Ectodermal cell (in vitro differentiated cells): Measurements from ENCODE around the gene RAD9A.

Source experiments
- H3K27ac ChIP-seq: 2 replicates; pipeline ENCODE4 v1.7.0; 2013; ENCODE audit warnings: mild to moderate bottlenecking, low read depth, low read length; ENCODE audit not compliant: insufficient read depth, poor library complexity, severe bottlenecking
- H3K27me3 ChIP-seq: 2 replicates; pipeline ENCODE4 v1.7.0; 2013; ENCODE audit warnings: mild to moderate bottlenecking, low read length; ENCODE audit not compliant: insufficient read depth, control insufficient read depth, poor library complexity, severe bottlenecking
- H3K36me3 ChIP-seq: one replicate; pipeline ENCODE4 v1.7.0; 2013; ENCODE audit warnings: low read length; ENCODE audit not compliant: control insufficient read depth, insufficient read depth
- H3K4me1 ChIP-seq: one replicate; pipeline ENCODE4 v1.7.0; 2013; ENCODE audit warnings: low read length; ENCODE audit not compliant: control insufficient read depth, insufficient read depth
- H3K4me3 ChIP-seq: 2 replicates; pipeline ENCODE4 v1.7.0; 2013; ENCODE audit warnings: low read depth, low read length, control low read depth; ENCODE audit not compliant: insufficient read depth
- H3K9me3 ChIP-seq: 2 replicates; pipeline ENCODE4 v1.7.0; 2013; ENCODE audit warnings: mild to moderate bottlenecking, low read length, moderate library complexity; ENCODE audit not compliant: control insufficient read depth
- WGBS, 2 experiments: methylation state at CpG; one replicate each; pipeline ENCODE4 v1.1.7; 2013; ENCODE audit warnings: missing lambda C conversion rate in 2 of 2; 5-methylcytosine and 5-hydroxymethylcytosine counted together

The RAD9A gene

GRCh38 chr11:67387069-67387468 is 4.7 kb upstream of the RAD9A start:
- H3K27ac ChIP-seq, result no peak overlapping the region

GRCh38 chr11:67387518-67387917 is 4.3 kb upstream of the RAD9A start:
- 65 to 69% methylated on average over 5 to 6 of the region's 6 CpGs for WGBS, 2 experiments
- H3K4me3 ChIP-seq, result no peak overlapping the region
- H3K9me3 ChIP-seq, result no peaks in the 10 kb centered on the region
- H3K27ac ChIP-seq, result no peak overlapping the region
- peaks cover 1% of the 10 kb centered on the region for H3K4me1 ChIP-seq
- peaks cover 21% of the 10 kb centered on the region for H3K27me3 ChIP-seq
- no peaks in the 10 kb centered on the region for H3K36me3 ChIP-seq

More at GRCh38 chr11:67387069-67387468, 4.7 kb upstream of the RAD9A start:
- Histone ChIP-seq H3K27me3 (peaks cover 21% of the 10 kb centered on the region), H3K36me3 (no peaks in the 10 kb centered on the region), H3K4me1 (no peaks in the 10 kb centered on the region), H3K9me3 (no peaks in the 10 kb centered on the region), H3K4me3 (no peak overlapping the region)
- WGBS, 2 experiments, result 47 to 57% methylated on average over 9 of the region's 9 CpGs

- no peaks in the 10 kb centered on the region for H3K9me3 ChIP-seq
- WGBS, 2 experiments, result 67 to 74% methylated on average over 6 of the region's 6 CpGs
- H3K27ac ChIP-seq, result no peak overlapping the region
These were observed 2.3 kb upstream of the RAD9A start for GRCh38 chr11:67389477-67389876.

GRCh38 chr11:67390947-67391303 is 861 bp upstream of the RAD9A start:
- Histone ChIP-seq H3K27me3 (peaks cover 9% of the 10 kb centered on the region), H3K27ac (no peak overlapping the region), H3K4me3 (peak overlapping the region; percentile 91), H3K9me3 (no peaks in the 10 kb centered on the region), H3K4me1 (peaks cover 3% of the 10 kb centered on the region), H3K36me3 (no peaks in the 10 kb centered on the region)
- 30% methylated on average over 15 of the region's 15 CpGs for WGBS, 2 experiments

More at GRCh38 chr11:67389477-67389876, 2.3 kb upstream of the RAD9A start:
- Histone ChIP-seq H3K36me3 (no peaks in the 10 kb centered on the region), H3K27me3 (peaks cover 19% of the 10 kb centered on the region), H3K4me3 (no peak overlapping the region), H3K4me1 (peaks cover 3% of the 10 kb centered on the region)

- Histone ChIP-seq H3K4me3 (peak overlapping the region; percentile 91), H3K27ac (no peak overlapping the region), H3K4me1 (peaks cover 3% of the 10 kb centered on the region), H3K36me3 (no peaks in the 10 kb centered on the region), H3K9me3 (no peaks in the 10 kb centered on the region), H3K27me3 (peaks cover 4% of the 10 kb centered on the region)
- 12 to 16% methylated on average over 31 of the region's 31 CpGs for WGBS, 2 experiments
These were observed 463 bp downstream of the RAD9A start for GRCh38 chr11:67392183-67392715.

- Histone ChIP-seq H3K27me3 (no peaks in the 10 kb centered on the region), H3K9me3 (no peaks in the 10 kb centered on the region), H3K4me3 (no peak overlapping the region), H3K27ac (no peak overlapping the region), H3K4me1 (peaks cover 3% of the 10 kb centered on the region), H3K36me3 (peaks cover 12% of the 10 kb centered on the region)
- WGBS, 2 experiments, result 96% methylated on average over 18 of the region's 18 CpGs
These were observed 1.7 kb downstream of the RAD9A start for GRCh38 chr11:67393437-67393836.

- Histone ChIP-seq H3K9me3 (no peaks in the 10 kb centered on the region), H3K27me3 (no peaks in the 10 kb centered on the region), H3K4me3 (no peak overlapping the region), H3K36me3 (peaks cover 17% of the 10 kb centered on the region), H3K27ac (no peak overlapping the region), H3K4me1 (peaks cover 3% of the 10 kb centered on the region)
- WGBS, 2 experiments, result 89 to 95% methylated on average over 5 of the region's 5 CpGs
These were observed 2.2 kb downstream of the RAD9A start for GRCh38 chr11:67393990-67394389.

GRCh38 chr11:67395555-67396258 is 3.9 kb downstream of the RAD9A start:
- H3K27me3 ChIP-seq, result no peaks in the 10 kb centered on the region
- WGBS, 2 experiments, result 92 to 95% methylated on average over 19 of the region's 19 CpGs
- no peaks in the 10 kb centered on the region for H3K9me3 ChIP-seq
- H3K4me1 ChIP-seq, result peaks cover 3% of the 10 kb centered on the region
- no peak overlapping the region for H3K27ac ChIP-seq
- peaks cover 17% of the 10 kb centered on the region for H3K36me3 ChIP-seq
- no peak overlapping the region for H3K4me3 ChIP-seq

- H3K4me3 ChIP-seq, result no peak overlapping the region
- H3K9me3 ChIP-seq, result no peaks in the 10 kb centered on the region
- peaks cover 17% of the 10 kb centered on the region for H3K36me3 ChIP-seq
- H3K4me1 ChIP-seq, result peaks cover 3% of the 10 kb centered on the region
- H3K27me3 ChIP-seq, result no peaks in the 10 kb centered on the region
- H3K27ac ChIP-seq, result no peak overlapping the region
- 95% methylated on average over 7 of the region's 7 CpGs for WGBS, 2 experiments
These were observed 4.4 kb downstream of the RAD9A start for GRCh38 chr11:67396259-67396581.

- Histone ChIP-seq H3K9me3 (no peaks in the 10 kb centered on the region), H3K27me3 (no peaks in the 10 kb centered on the region), H3K4me3 (no peak overlapping the region), H3K4me1 (peaks cover 3% of the 10 kb centered on the region), H3K27ac (no peak overlapping the region), H3K36me3 (peaks cover 17% of the 10 kb centered on the region)
- whole genome bisulfite sequencing, 2 experiments, result 87% methylated on average over 13 of the region's 13 CpGs
These were observed 5.0 kb downstream of the RAD9A start for GRCh38 chr11:67396587-67397389.
